ENCODE results near the gene KRTAP24-1. TPM values are rescaled to one million over a fixed set of nuclear protein-coding genes. Genes with fewer than 3 reads are reported as not detected.

The KRTAP24-1 gene
- total RNA-seq, 2 experiments from 2014 or later: not detected

GRCh38 chr21:30240661-30241060 lies 42.1 kb downstream of the KRTAP24-1 start:
- no peaks in the 10 kb centered on the region for H3K9me3 Mint-ChIP-seq
- no peak overlapping the region for H3K4me3 Mint-ChIP-seq
- no peak overlapping the region for H3K27ac Mint-ChIP-seq
- no peaks in the 10 kb centered on the region for H3K27me3 Mint-ChIP-seq
- POLR2A ChIA-PET: no interaction called here
- no peaks in the 10 kb centered on the region for H3K36me3 Mint-ChIP-seq (ENCODE audit: low read depth)
- CTCF ChIA-PET: no interaction called here
- ATAC-seq (no peak), DNase-seq (no peak)
- no peak for TF ChIP-seq CTCF (IDR thresholded peaks at IDR 0.05)
- intact Hi-C loops (cut with micrococcal nuclease): no loop called here
- no peaks in the 10 kb centered on the region for H3K4me1 Mint-ChIP-seq (ENCODE audit: low read depth)

GRCh38 chr21:30238168-30238567 lies 44.6 kb downstream of the KRTAP24-1 start:
- POLR2A ChIA-PET: no interaction called here
- H3K4me3 Mint-ChIP-seq: no peak overlapping the region
- H3K9me3 Mint-ChIP-seq: no peaks in the 10 kb centered on the region
- DNase-seq (no peak), ATAC-seq (no peak)
- CTCF ChIA-PET: no interaction called here
- intact Hi-C loops (cut with micrococcal nuclease): no loop called here
- H3K4me1 Mint-ChIP-seq (ENCODE audit: low read depth): no peaks in the 10 kb centered on the region
- H3K36me3 Mint-ChIP-seq (ENCODE audit: low read depth): no peaks in the 10 kb centered on the region
- TF ChIP-seq CTCF (IDR thresholded peaks at IDR 0.05): no peak
- H3K27ac Mint-ChIP-seq: no peak overlapping the region
- H3K27me3 Mint-ChIP-seq: no peaks in the 10 kb centered on the region

DNA sequence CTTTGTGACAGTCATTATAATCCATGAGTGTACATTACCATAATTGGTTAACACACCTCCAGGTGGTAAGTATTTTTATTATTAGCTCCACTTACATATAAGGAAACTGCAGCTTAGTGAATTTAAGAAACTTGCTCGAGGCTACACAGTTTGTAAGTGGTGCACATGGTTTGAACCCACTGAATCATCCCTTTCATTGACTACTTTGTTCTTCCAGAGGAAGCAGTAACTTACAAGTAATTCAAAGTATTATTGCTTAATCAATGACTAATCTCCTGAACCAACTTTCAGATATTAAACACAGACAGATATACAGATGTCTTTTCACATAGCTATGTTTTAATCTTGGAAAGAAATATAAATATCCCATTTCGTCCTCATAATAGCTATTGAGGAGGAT lies 48.1 kb downstream of the KRTAP24-1 start:
- no peaks in the 10 kb centered on the region for H3K36me3 Mint-ChIP-seq (ENCODE audit: low read depth)
- no peaks in the 10 kb centered on the region for H3K9me3 Mint-ChIP-seq
- intact Hi-C loops (cut with micrococcal nuclease): no loop called here
- no peak overlapping the region for H3K4me3 Mint-ChIP-seq
- ATAC-seq (no peak), DNase-seq (no peak)
- ChIA-PET CTCF (no interaction called here), POLR2A (no interaction called here)
- no peak for TF ChIP-seq CTCF (IDR thresholded peaks at IDR 0.05)
- H3K27ac Mint-ChIP-seq: no peak overlapping the region
- H3K27me3 Mint-ChIP-seq: no peaks in the 10 kb centered on the region
- no peaks in the 10 kb centered on the region for H3K4me1 Mint-ChIP-seq (ENCODE audit: low read depth)

DNA sequence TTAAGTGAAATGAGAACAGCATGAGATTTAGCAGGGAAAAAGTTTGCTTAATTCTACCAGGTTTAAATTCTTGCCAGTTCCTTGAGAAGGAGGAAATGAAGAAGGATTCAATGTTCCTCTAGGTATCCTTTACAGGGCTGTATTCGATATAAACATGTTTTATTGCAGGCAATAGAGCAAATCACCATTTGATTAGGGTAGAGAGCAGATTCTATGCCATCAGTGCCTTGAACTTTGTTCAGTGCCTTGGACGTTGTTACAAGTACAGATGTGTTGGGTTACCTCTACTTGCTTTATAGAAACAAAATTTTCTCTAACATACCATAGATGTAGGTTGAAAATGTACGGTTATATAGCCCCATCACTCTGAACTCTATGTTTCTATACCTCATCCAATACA lies 48.7 kb downstream of the KRTAP24-1 start:
- CTCF ChIA-PET: no interaction called here
- H3K4me3 Mint-ChIP-seq: no peak overlapping the region
- intact Hi-C loops (cut with micrococcal nuclease): no loop called here
- no peak for DNase-seq
- no peaks in the 10 kb centered on the region for H3K4me1 Mint-ChIP-seq (ENCODE audit: low read depth)
- H3K27me3 Mint-ChIP-seq: no peaks in the 10 kb centered on the region
- POLR2A ChIA-PET: no interaction called here
- H3K9me3 Mint-ChIP-seq: no peaks in the 10 kb centered on the region
- H3K36me3 Mint-ChIP-seq (ENCODE audit: low read depth): no peaks in the 10 kb centered on the region
- no peak for TF ChIP-seq CTCF (IDR thresholded peaks at IDR 0.05)
- no peak overlapping the region for H3K27ac Mint-ChIP-seq
- ATAC-seq: no peak

DNA sequence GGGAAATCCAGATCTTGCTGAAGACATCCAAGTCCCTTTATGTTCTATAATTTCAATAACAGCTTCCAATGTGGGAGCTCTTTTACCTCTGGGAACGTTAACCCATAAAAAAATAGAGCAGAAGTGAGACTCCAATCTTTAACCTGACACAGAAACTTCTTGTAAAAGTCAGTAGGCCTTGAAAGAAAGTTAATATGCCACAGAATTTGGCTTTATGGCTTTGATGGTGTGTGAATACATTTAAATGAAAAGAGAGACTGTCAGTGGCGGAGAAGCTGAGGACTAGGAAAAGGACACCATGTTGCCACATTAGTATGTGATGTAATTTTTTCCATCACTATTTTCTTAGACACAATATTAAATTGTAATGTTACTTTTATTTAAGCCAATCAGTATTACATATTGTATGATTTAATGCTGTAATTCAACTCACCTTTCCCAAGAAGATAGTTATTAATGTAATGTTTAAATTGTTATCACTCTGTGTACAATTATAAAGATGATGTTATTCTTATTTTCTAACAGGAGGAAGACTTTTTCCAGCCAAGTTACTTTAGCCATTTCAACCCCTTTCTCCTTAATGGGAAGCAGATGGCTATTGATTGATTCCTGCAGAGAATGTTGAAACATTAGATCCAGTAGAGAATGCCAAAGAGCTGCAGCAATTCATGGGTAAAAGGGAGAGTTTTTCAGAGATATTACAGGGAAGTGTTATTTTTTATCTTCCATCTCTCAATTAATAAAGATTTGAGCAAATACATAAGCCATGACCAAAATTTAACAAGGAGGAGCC lies 49.3 kb downstream of the KRTAP24-1 start:
- no peak for TF ChIP-seq CTCF (IDR thresholded peaks at IDR 0.05)
- Mint-ChIP-seq H3K4me3 (no peak overlapping the region), H3K27ac (no peak overlapping the region), H3K4me1 (ENCODE audit: low read depth) (no peaks in the 10 kb centered on the region), H3K36me3 (ENCODE audit: low read depth) (no peaks in the 10 kb centered on the region), H3K9me3 (no peaks in the 10 kb centered on the region), H3K27me3 (no peaks in the 10 kb centered on the region)
- ChIA-PET CTCF (no interaction called here), POLR2A (no interaction called here)
- ATAC-seq (no peak), DNase-seq (no peak)
- intact Hi-C loops (cut with micrococcal nuclease): no loop called here

Measured in activated CD8-positive, alpha-beta T cell treated with anti-CD3 and anti-CD28 coated beads for 36 hours (primary cell).